K562 (cell line): ENCODE data around the gene ABCA7. TPM values are rescaled to one million over a fixed set of nuclear protein-coding genes. Genes with fewer than 3 reads are reported as not detected.

Experiments used
- ATAC-seq: fragments of 200-7000 bp; cut with Tn5 transposase; 3 replicates; pipeline ENCODE4 v1.9.1; 2020; ENCODE audit warnings: moderate library complexity
- BruUV-seq: library from RNA; stranded (reverse); fragments of 400-500 nt; replicated peaks from 2 replicates; lab custom pipeline; 2021; lab: Mats Ljungman, UMichigan
- CTCF ChIA-PET: fragments of 300-600 bp; formaldehyde crosslinking; extraction: SDS; loops from one replicate; lab custom pipeline; 2021; ENCODE audit warnings: low intra/inter-chr PET ratio; lab: Yijun Ruan, JAX
- POLR2A ChIA-PET: fragments of 300-600, 350-650 bp; sonication (Branson Sonifier 250); formaldehyde crosslinking; extraction: SDS; loops from one replicate; lab custom pipeline; 2021; ENCODE audit warnings: antibody characterized with exemption, inconsistent platforms; lab: Yijun Ruan, JAX
- DNase-seq, 4 experiments: peaks; one replicate each; pipeline versions ENCODE4 v3.0.0 to v3.0.0-alpha.2; 2011 to 2018; ENCODE audit warnings: low spot score in 3 of 4, mixed read lengths in 3 of 4; ENCODE audit errors: extremely low read depth in 1 of 4
- FAIRE-seq: peaks from 2 replicates; lab custom pipeline; 2011; peaks lifted over from hg19 to GRCh38; lab: Jason Lieb, UNC
- H2AFZ ChIP-seq: 2 replicates; pipeline ENCODE4 v1.6.0; 2011; ENCODE audit warnings: low read depth, low read length, control low read depth, inconsistent platforms
- H3K27ac ChIP-seq: fragments of 200-600 bp; 3 replicates; pipeline ENCODE4 v1.8.0; 2011; ENCODE audit warnings: low read depth, mild to moderate bottlenecking, control low read depth, inconsistent platforms, low read length, moderate library complexity, mixed read lengths; ENCODE audit errors: extremely low read depth
- H3K27me3 ChIP-seq, 2 experiments: fragments of 300-600 bp in 1 of 2; 2 replicates in 1 of 2; 3 replicates in 1 of 2; pipeline versions ENCODE4 v1.6.0 to v1.8.0; 2011; ENCODE audit warnings: inconsistent platforms in 2 of 2, low read length in 2 of 2, mild to moderate bottlenecking in 1 of 2, mixed read lengths in 1 of 2, moderate library complexity in 1 of 2; ENCODE audit not compliant: control insufficient read depth in 2 of 2, insufficient read depth in 2 of 2
- H3K36me3 ChIP-seq: fragments of 300-600 bp; 3 replicates; pipeline ENCODE4 v1.8.0; 2011; ENCODE audit warnings: mild to moderate bottlenecking, low read length, inconsistent platforms; ENCODE audit not compliant: control insufficient read depth, insufficient read depth
- H3K4me1 ChIP-seq, 2 experiments: fragments of 200-600 bp in 1 of 2; replicated peaks in 1 of 2; 2 replicates in 1 of 2; 3 replicates in 1 of 2; pipeline versions ENCODE4 v1.5.1 to v1.8.0; 2011; ENCODE audit warnings: inconsistent platforms in 2 of 2, low read length in 2 of 2, mild to moderate bottlenecking in 1 of 2, mixed read lengths in 1 of 2, moderate library complexity in 1 of 2; ENCODE audit not compliant: control insufficient read depth in 2 of 2, insufficient read depth in 2 of 2
- H3K4me2 ChIP-seq: 2 replicates; pipeline ENCODE4 v1.6.1; 2011; ENCODE audit warnings: low read length, control low read depth, inconsistent platforms, mixed read lengths; ENCODE audit not compliant: insufficient read depth
- H3K4me3 ChIP-seq: fragments of 200-600 bp; sonication (generic), shearing (Covaris generic); 2 replicates; pipeline ENCODE4 v1.5.1; 2016; ENCODE audit warnings: control low read depth, inconsistent platforms
- H3K79me2 ChIP-seq: fragments of 200-600 bp; 3 replicates; pipeline ENCODE4 v1.8.0; 2011; ENCODE audit warnings: low read length, inconsistent platforms; ENCODE audit not compliant: control insufficient read depth, insufficient read depth
- H3K9ac ChIP-seq, 2 experiments: 2 replicates each; pipeline versions ENCODE4 v1.6.0 to v1.6.1; 2011; ENCODE audit warnings: low read depth in 2 of 2, low read length in 2 of 2, control low read depth in 1 of 2, inconsistent platforms in 1 of 2, mild to moderate bottlenecking in 1 of 2, mixed read lengths in 1 of 2; ENCODE audit not compliant: insufficient read depth in 1 of 2
- H3K9me1 ChIP-seq: one replicate; pipeline ENCODE4 v1.6.0; 2011; ENCODE audit warnings: inconsistent platforms, mild to moderate bottlenecking, low read length, moderate library complexity; ENCODE audit not compliant: control insufficient read depth, insufficient read depth
- H3K9me3 ChIP-seq: replicated peaks from 2 replicates; pipeline ENCODE4 v1.5.1; 2011; ENCODE audit warnings: low read depth, low read length, inconsistent platforms; ENCODE audit not compliant: control insufficient read depth, insufficient read depth
- H4K20me1 ChIP-seq: replicated peaks from 2 replicates; pipeline ENCODE4 v1.6.1; 2011; ENCODE audit warnings: low read length, inconsistent platforms, mixed read lengths; ENCODE audit not compliant: control insufficient read depth, insufficient read depth
- EP400 ChIP-seq: fragments of 450-650 bp; IDR thresholded peaks from 2 replicates; pipeline ENCODE4 v1.6.1; 2017; ENCODE audit warnings: antibody characterized with exemption, mild to moderate bottlenecking, moderate library complexity
- ETV5 ChIP-seq: sonication (generic); formaldehyde crosslinking; IDR thresholded peaks from 2 replicates; pipeline ENCODE4 v1.4.0; 2020; ENCODE audit warnings: low read depth, mild to moderate bottlenecking, missing genetic modification reagents
- GABPB1 ChIP-seq: sonication (generic); formaldehyde crosslinking; IDR thresholded peaks from 2 replicates; pipeline ENCODE4 v1.8.0; 2022; ENCODE audit warnings: mild to moderate bottlenecking, missing genetic modification reagents
- MEF2A ChIP-seq: IDR thresholded peaks from 2 replicates; pipeline ENCODE4 v1.6.1; 2011; ENCODE audit warnings: low read depth, mild to moderate bottlenecking, low read length, moderate library complexity; ENCODE audit not compliant: control insufficient read depth
- ZNF408 ChIP-seq: fragments of 250-450 bp; sonication (Bioruptor Pico); IDR thresholded peaks from 2 replicates; pipeline ENCODE4 v1.4.0; 2020; ENCODE audit warnings: low read depth, mild to moderate bottlenecking, moderate library complexity
- ZSCAN29 ChIP-seq: fragments of 450-650 bp; IDR thresholded peaks from 2 replicates; pipeline ENCODE4 v1.6.1; 2017
- WGBS: fragments of 100-300 bp; shearing (Covaris generic); methylation state at CpG from one replicate; pipeline ENCODE4 v1.1.6; 2016; ENCODE audit warnings: low coverage, mixed read lengths; ENCODE audit not compliant: insufficient coverage; ENCODE audit errors: missing lambda C conversion rate; 5-methylcytosine and 5-hydroxymethylcytosine counted together
- in situ Hi-C: fragments of 300-500 bp; cut with MboI; formaldehyde crosslinking; loops from 4 replicates; pipeline ENCODE4 v1.15.0; 2018; ENCODE audit warnings: inconsistent platforms, mixed read lengths
- intact Hi-C: fragments of 100-400 bp; cut with micrococcal nuclease; formaldehyde crosslinking; loops from 2 replicates; pipeline ENCODE4 v1.14.2; 2022
- polyA plus RNA-seq, 8 experiments: library from polyadenylated mRNA; depleted of rRNA in 4 of 8; stranded (reverse) in 5 of 8; unstranded in 3 of 8; fragments of >200 nt; fragmentation: Nextera tagmentation in 2 of 8; fragmentation: Illumina TruSeq in 1 of 8; extraction: Ambion mirVana in 2 of 8; extraction: Trizol in 1 of 8; gene quantifications; 2 replicates each; pipeline versions ENCODE4 v1.2.1 to v1.2.3, GENCODE V29; 2011 to 2014; ENCODE audit warnings: inconsistent platforms in 1 of 8, missing spikeins in 1 of 8
- total RNA-seq, 7 experiments: library from RNA; depleted of rRNA in 6 of 7; stranded (reverse); fragments of >200 nt in 6 of 7; fragmentation: Illumina TruSeq in 2 of 7; extraction: Trizol in 2 of 7; gene quantifications; 2 replicates each; pipeline versions ENCODE4 v1.2.1 to v1.2.3, GENCODE V29; 2011 to 2021; ENCODE audit warnings: low replicate concordance in 1 of 7
- TF ChIP-seq, protein P1 (sequence below): sonication (generic); formaldehyde crosslinking; IDR thresholded peaks from 2 replicates; pipeline ENCODE4 v1.8.1; 2023; ENCODE audit warnings: mild to moderate bottlenecking, missing genetic modification reagents
- TF ChIP-seq, protein P2 (sequence below): sonication (generic); formaldehyde crosslinking; IDR thresholded peaks from 2 replicates; pipeline ENCODE4 v1.8.1; 2023; ENCODE audit warnings: mild to moderate bottlenecking, missing genetic modification reagents

ABCA7 gene
- total and polyA plus RNA-seq, 9 of the 15 experiments (the other 6 are each of a cell fraction or from before 2014, with no cell fraction given): 2.3 to 96.1 (median 31.2) TPM

DNA sequence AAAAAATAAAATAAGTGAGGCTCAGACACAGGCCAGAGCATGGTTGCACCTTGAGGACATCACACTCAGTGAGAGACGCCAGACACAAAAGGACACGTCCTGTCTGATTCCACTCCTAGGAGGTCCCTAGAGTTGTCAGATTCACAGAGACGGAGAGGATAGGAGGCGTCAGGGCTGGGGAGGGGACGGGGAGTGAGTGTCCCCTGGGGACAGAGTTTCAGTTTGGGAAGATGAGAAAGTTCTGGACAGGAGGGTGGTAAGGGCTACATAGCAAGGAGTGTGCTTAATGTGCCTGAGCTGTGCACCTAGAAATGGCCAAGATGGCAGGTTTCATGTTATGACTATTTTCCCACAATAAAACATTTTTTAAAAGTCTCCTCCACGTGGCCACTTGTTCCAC lies 41.8 kb upstream of the ABCA7 start:
- 0 out of 2 replicates have a peak overlapping the region, but pooled peaks have one; percentile 33 for H2AFZ ChIP-seq
- H3K9me1 ChIP-seq: peaks cover 3% of the 10 kb centered on the region
- intact Hi-C loops (no loop called here), in situ Hi-C loops (no loop called here)
- DNase-seq (no peak), FAIRE-seq (peak; percentile 70), ATAC-seq (no peak)
- no peaks in the 10 kb centered on the region; the same call in 1 of the 2 replicates for H4K20me1 ChIP-seq
- ChIA-PET POLR2A (interaction anchor here (0.9 to 1.1 kb wide), 2 partner anchors 19 to 27 kb away, joined by 3 read pairs; no protein-coding TSS in a partner anchor), CTCF (no interaction called here)
- H3K4me2 ChIP-seq: peak overlapping the region; percentile 8; the same call in 1 of the 2 replicates
- TF ChIP-seq GABPB1 (no peak), ZSCAN29 (no peak)
- H3K4me1 ChIP-seq: peaks cover 9 to 73% of the 10 kb centered on the region in 2 experiments
- BruUV-seq: no TSS peak
- H3K9me3 ChIP-seq: no peaks in the 10 kb centered on the region
- peaks cover 25% of the 10 kb centered on the region; the same call in 1 of the 3 replicates for H3K36me3 ChIP-seq
- H3K4me3 ChIP-seq: no peak overlapping the region
- peak overlapping the region in 1 of 2 experiments; percentile 40; a peak in 1 of 4 replicates for H3K9ac ChIP-seq
- no peak overlapping the region for H3K27ac ChIP-seq
- H3K27me3 ChIP-seq: no peaks in the 10 kb centered on the region
- H3K79me2 ChIP-seq: no peaks in the 10 kb centered on the region
- 12% methylated on average over 6 of the region's 6 CpGs for WGBS

- FAIRE-seq (no peak), ATAC-seq (no peak), DNase-seq (no peak)
- POLR2A ChIA-PET: no interaction called here
- Histone ChIP-seq H3K9ac (no peak overlapping the region), H3K9me1 (peaks cover 3% of the 10 kb centered on the region), H3K79me2 (no peaks in the 10 kb centered on the region), H3K4me3 (no peak overlapping the region), H3K4me2 (no peak overlapping the region), H3K36me3 (peaks cover 12% of the 10 kb centered on the region; the same call in 1 of the 3 replicates), H3K9me3 (no peaks in the 10 kb centered on the region), H3K4me1 (peaks cover 9 to 70% of the 10 kb centered on the region in 2 experiments), H3K27me3 (no peaks in the 10 kb centered on the region), H4K20me1 (no peaks in the 10 kb centered on the region; the same call in 1 of the 2 replicates), H2AFZ (no peak overlapping the region), H3K27ac (no peak overlapping the region)
- 31% methylated on average over 3 of the region's 3 CpGs for WGBS
- in situ Hi-C loops: no loop called here
- CTCF ChIA-PET: no interaction called here
- intact Hi-C loops: no loop called here
- TF ChIP-seq, protein P1, sequence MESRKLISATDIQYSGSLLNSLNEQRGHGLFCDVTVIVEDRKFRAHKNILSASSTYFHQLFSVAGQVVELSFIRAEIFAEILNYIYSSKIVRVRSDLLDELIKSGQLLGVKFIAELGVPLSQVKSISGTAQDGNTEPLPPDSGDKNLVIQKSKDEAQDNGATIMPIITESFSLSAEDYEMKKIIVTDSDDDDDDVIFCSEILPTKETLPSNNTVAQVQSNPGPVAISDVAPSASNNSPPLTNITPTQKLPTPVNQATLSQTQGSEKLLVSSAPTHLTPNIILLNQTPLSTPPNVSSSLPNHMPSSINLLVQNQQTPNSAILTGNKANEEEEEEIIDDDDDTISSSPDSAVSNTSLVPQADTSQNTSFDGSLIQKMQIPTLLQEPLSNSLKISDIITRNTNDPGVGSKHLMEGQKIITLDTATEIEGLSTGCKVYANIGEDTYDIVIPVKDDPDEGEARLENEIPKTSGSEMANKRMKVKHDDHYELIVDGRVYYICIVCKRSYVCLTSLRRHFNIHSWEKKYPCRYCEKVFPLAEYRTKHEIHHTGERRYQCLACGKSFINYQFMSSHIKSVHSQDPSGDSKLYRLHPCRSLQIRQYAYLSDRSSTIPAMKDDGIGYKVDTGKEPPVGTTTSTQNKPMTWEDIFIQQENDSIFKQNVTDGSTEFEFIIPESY (CRISPR knock-in tag): no peak
- TF ChIP-seq MEF2A (no peak), ETV5 (CRISPR knock-in tag) (no peak), ZNF408 (CRISPR knock-in tag) (no peak), EP400 (no peak)
- TF ChIP-seq, protein P2, sequence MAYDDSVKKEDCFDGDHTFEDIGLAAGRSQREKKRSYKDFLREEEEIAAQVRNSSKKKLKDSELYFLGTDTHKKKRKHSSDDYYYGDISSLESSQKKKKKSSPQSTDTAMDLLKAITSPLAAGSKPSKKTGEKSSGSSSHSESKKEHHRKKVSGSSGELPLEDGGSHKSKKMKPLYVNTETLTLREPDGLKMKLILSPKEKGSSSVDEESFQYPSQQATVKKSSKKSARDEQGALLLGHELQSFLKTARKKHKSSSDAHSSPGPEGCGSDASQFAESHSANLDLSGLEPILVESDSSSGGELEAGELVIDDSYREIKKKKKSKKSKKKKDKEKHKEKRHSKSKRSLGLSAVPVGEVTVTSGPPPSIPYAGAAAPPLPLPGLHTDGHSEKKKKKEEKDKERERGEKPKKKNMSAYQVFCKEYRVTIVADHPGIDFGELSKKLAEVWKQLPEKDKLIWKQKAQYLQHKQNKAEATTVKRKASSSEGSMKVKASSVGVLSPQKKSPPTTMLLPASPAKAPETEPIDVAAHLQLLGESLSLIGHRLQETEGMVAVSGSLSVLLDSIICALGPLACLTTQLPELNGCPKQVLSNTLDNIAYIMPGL (CRISPR knock-in tag): no peak
- BruUV-seq: no TSS peak
These were observed 40.6 kb upstream of the ABCA7 start for GRCh38 chr19:999379-999719.
